BLaER1 (cell line): Measurements from ENCODE around the gene ZBTB16.

ENCODE experiments used
- H3K27ac ChIP-seq: shearing (Covaris generic); formaldehyde crosslinking; 2 replicates; pipeline ENCODE4 v1.8.1; 2022
- H3K27me3 ChIP-seq: shearing (Covaris generic); formaldehyde crosslinking; 2 replicates; pipeline ENCODE4 v1.8.1; 2022
- H3K36me3 ChIP-seq: shearing (Covaris generic); formaldehyde crosslinking; 2 replicates; pipeline ENCODE4 v1.8.1; 2022
- H3K4me1 ChIP-seq: shearing (Covaris generic); formaldehyde crosslinking; 2 replicates; pipeline ENCODE4 v1.8.1; 2022
- H3K4me2 ChIP-seq: shearing (Covaris generic); formaldehyde crosslinking; 2 replicates; pipeline ENCODE4 v1.8.1; 2022
- H3K4me3 ChIP-seq: shearing (Covaris generic); formaldehyde crosslinking; 2 replicates; pipeline ENCODE4 v1.8.1; 2022
- H3K9ac ChIP-seq: shearing (Covaris generic); formaldehyde crosslinking; 2 replicates; pipeline ENCODE4 v1.8.1; 2022
- H3K9me3 ChIP-seq: shearing (Covaris generic); formaldehyde crosslinking; 2 replicates; pipeline ENCODE4 v1.8.1; 2022
- H4K20me1 ChIP-seq: shearing (Covaris generic); formaldehyde crosslinking; 2 replicates; pipeline ENCODE4 v1.8.1; 2022
- Cebpa-rat ChIP-seq: shearing (Covaris generic); IDR thresholded peaks from 2 replicates; pipeline ENCODE4 v1.8.1; 2022

The ZBTB16 gene

DNA sequence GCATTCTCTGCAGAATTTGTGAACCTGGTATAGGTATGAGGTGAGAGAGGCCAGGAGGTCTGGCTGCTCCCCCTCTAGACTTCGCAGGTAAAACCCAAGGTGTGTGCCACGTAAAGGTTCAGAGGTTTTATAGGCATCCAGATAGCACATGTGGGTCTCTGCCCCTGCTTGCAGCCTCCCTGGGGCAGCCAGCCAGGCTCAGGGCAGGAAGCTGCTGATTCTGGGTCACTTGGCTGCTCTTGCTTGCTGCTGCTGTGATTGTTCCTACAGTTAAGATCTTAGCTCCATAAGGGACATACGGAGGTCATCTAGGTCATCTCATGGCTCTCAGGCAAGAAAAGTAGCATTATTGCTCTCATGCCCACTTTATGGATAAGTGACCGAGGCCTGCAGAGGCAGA, 30.2 kb downstream of the ZBTB16 start:
- no peaks in the 10 kb centered on the region for H3K27me3 ChIP-seq
- no peak overlapping the region for H3K4me2 ChIP-seq
- TF ChIP-seq Cebpa-rat: no peak
- H3K27ac ChIP-seq: no peak overlapping the region
- no peaks in the 10 kb centered on the region for H3K9me3 ChIP-seq
- H3K4me1 ChIP-seq: peaks cover 15% of the 10 kb centered on the region
- no peak overlapping the region for H3K4me3 ChIP-seq
- H3K9ac ChIP-seq: no peak overlapping the region
- no peaks in the 10 kb centered on the region for H3K36me3 ChIP-seq
- H4K20me1 ChIP-seq: no peaks in the 10 kb centered on the region

DNA sequence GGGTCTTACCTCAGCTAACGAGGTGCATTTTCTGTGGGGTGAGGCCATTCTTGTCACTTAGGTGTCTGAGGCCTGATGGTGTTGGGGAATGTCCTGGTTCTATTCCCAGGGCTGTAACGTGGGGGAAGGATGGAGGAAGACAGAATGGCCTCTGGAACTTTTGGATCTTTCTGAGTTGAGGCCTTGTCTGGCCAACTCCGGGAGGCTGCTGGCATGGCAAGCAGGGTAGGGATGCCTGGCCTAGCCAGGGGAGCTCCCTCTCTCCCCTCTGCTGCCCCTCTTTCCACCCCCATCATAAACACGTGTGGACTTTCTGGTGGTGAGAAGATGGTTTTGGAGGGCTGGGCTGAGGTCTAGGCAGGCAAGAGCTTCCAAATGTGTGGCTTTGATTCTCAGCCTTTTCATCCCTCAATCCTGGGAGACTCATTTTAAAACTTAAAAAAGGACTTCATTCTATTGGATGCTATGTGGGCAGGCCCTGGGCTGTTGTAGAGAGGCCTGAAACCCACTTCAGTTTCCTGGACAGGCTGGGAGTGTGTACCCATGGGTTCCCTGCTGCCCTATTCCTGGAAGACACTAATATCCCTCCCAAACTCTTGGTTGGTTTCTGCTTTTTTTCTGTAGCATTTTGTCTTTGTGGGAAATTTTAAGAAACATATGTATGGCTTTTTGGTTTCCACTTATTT, 30.9 kb downstream of the ZBTB16 start:
- no peak for TF ChIP-seq Cebpa-rat
- Histone ChIP-seq H3K27ac (no peak overlapping the region), H3K9ac (no peak overlapping the region), H3K4me2 (no peak overlapping the region), H3K4me1 (peaks cover 15% of the 10 kb centered on the region), H3K27me3 (no peaks in the 10 kb centered on the region), H3K9me3 (no peaks in the 10 kb centered on the region), H3K36me3 (no peaks in the 10 kb centered on the region), H3K4me3 (no peak overlapping the region), H4K20me1 (no peaks in the 10 kb centered on the region)

DNA sequence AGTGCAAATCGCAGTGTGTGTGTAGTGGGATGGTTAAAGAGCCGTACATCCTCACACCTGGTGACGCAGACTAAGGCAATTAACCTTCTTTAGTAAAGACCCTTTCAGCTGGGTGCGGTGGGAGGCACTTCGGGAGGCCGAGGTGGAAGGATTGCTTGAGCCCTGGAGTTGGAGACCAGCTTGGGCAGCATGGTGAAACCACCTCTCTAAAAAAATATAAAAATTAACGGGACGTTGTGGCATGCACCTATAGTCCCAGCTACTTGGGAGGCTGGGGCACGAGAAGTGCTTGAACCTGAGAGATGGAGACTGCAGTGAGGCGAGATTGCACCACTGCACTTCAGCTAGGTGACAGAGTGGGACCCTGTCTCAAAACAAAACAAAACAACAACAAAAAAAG, 31.5 kb downstream of the ZBTB16 start:
- H3K4me3 ChIP-seq: no peak overlapping the region
- no peaks in the 10 kb centered on the region for H3K9me3 ChIP-seq
- H3K4me1 ChIP-seq: peaks cover 15% of the 10 kb centered on the region
- no peaks in the 10 kb centered on the region for H4K20me1 ChIP-seq
- H3K36me3 ChIP-seq: no peaks in the 10 kb centered on the region
- TF ChIP-seq Cebpa-rat: no peak
- H3K27ac ChIP-seq: no peak overlapping the region
- no peaks in the 10 kb centered on the region for H3K27me3 ChIP-seq
- no peak overlapping the region for H3K9ac ChIP-seq
- H3K4me2 ChIP-seq: no peak overlapping the region

DNA sequence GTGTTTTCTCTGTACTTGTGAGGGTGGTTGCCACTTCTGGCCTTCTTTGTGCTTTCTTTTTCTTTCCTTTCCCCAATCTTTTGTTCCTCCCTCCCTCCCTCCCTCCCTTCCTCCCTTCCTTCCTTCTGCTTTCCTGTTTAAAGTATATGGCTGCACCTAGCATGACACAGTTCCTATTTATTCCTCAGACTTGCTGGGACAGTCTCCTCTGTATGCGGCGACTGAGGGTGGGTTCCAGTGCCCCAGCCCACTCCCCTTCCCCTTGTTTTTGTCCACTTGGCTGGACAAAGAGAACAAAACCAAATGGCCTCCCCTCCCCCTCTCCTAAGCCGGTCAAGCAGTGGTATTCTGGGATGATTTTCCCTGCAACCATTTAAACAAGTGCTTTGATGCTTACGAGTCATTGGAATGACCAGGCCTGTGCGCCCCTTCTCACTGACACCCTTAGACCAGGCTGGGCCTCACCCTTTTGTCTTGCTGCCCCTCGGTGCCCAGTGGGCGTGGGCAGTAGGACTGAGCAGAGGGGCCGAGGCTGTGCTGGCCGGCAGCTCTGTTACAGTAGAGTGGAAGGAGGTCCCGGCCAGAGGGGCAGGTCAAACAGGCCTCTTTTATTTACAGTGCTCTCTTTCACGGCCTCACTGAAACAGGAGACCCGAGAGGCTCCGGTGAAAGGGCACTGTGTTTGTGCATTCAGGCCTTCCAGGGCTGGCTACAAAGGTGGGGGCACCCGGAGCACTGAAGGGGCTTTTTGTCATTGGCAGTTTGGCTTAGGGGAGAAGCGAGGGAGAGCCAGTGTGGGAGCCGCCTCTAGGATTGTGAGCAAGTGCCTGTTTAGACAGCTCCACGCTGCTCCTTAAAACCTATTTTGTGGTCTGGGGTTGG, 32.2 kb downstream of the ZBTB16 start:
- no peak overlapping the region for H3K9ac ChIP-seq
- peaks cover 22% of the 10 kb centered on the region for H3K4me1 ChIP-seq
- H3K27ac ChIP-seq: no peak overlapping the region; the same call in 1 of the 2 replicates
- no peak for TF ChIP-seq Cebpa-rat
- no peaks in the 10 kb centered on the region for H3K36me3 ChIP-seq
- H3K9me3 ChIP-seq: no peaks in the 10 kb centered on the region
- H4K20me1 ChIP-seq: no peaks in the 10 kb centered on the region
- no peaks in the 10 kb centered on the region for H3K27me3 ChIP-seq
- H3K4me3 ChIP-seq: no peak overlapping the region
- peak overlapping the region; percentile 40; the same call in 1 of the 2 replicates for H3K4me2 ChIP-seq

DNA sequence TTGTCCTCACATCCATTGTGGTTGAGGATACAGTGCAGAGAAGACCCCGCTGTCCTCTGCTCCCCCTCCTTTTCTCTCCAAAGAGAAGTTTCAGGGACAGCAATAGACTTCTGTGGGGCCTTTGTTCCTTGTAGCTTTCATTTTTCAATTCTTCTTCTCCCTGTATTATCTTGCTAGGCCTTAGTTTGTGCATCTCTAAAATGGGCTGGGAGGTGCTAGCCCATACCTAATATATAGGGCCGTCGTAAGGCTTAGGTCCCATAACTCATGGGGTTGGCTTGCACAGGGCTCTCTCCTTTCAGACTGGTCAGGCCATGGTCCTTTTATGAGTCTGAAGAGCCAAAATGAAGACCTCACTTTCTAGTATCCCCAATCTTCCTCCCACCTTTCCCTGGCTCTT, 33.0 kb downstream of the ZBTB16 start:
- no peaks in the 10 kb centered on the region for H4K20me1 ChIP-seq
- no peak overlapping the region for H3K4me2 ChIP-seq
- TF ChIP-seq Cebpa-rat: no peak
- H3K27me3 ChIP-seq: no peaks in the 10 kb centered on the region
- no peak overlapping the region for H3K4me3 ChIP-seq
- H3K27ac ChIP-seq: no peak overlapping the region
- no peak overlapping the region for H3K9ac ChIP-seq
- no peaks in the 10 kb centered on the region for H3K9me3 ChIP-seq
- peaks cover 29% of the 10 kb centered on the region for H3K4me1 ChIP-seq
- no peaks in the 10 kb centered on the region for H3K36me3 ChIP-seq

DNA sequence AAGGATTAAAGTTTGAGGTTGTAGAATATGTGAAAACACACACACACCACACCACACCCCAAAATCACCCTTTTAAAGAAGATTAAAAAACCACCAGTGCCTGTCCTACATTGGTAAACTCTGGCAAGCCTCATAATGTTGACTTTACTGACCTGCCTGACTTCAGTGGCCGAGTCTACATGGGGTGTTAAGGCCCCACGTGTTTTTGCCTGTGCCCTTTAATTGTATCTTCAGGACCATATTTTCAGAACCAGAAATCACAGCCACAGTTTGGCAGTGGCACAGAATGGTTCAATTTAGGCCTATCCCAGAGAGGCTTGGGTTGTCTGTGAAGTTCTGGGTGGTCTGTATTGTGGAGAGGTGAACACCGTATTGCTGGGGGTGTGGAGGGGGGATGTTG, 33.4 kb downstream of the ZBTB16 start:
- H3K27ac ChIP-seq: no peak overlapping the region
- H3K4me1 ChIP-seq: peaks cover 34% of the 10 kb centered on the region
- no peaks in the 10 kb centered on the region for H3K9me3 ChIP-seq
- H3K4me3 ChIP-seq: no peak overlapping the region
- H4K20me1 ChIP-seq: no peaks in the 10 kb centered on the region
- no peaks in the 10 kb centered on the region for H3K36me3 ChIP-seq
- no peak overlapping the region for H3K9ac ChIP-seq
- H3K27me3 ChIP-seq: no peaks in the 10 kb centered on the region
- H3K4me2 ChIP-seq: no peak overlapping the region
- TF ChIP-seq Cebpa-rat: no peak

DNA sequence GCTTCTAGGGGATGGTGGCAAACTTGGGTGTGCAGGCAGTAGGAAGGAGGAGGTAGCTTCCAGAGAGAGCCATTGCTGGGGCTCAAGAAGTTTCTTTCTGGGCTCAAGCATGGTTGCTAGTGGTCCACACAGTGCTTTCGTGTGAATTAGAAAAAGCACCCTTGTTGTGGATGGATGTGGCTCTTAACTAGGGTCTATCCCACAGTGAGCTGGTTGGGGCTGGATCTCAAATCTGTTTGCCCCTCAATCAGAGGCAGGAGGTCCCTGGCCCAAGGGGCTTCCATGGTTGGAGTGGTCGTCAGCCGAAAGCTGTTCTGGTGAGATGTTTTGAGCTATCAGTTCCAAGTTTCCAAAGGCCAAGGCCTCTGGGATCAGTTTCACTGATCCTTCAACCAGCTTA, 35.0 kb downstream of the ZBTB16 start:
- Histone ChIP-seq H3K9me3 (no peaks in the 10 kb centered on the region), H3K27ac (no peak overlapping the region), H3K4me1 (peaks cover 37% of the 10 kb centered on the region), H3K4me2 (no peak overlapping the region), H3K4me3 (no peak overlapping the region), H3K36me3 (no peaks in the 10 kb centered on the region), H3K27me3 (no peaks in the 10 kb centered on the region), H3K9ac (no peak overlapping the region), H4K20me1 (no peaks in the 10 kb centered on the region)
- no peak for TF ChIP-seq Cebpa-rat

DNA sequence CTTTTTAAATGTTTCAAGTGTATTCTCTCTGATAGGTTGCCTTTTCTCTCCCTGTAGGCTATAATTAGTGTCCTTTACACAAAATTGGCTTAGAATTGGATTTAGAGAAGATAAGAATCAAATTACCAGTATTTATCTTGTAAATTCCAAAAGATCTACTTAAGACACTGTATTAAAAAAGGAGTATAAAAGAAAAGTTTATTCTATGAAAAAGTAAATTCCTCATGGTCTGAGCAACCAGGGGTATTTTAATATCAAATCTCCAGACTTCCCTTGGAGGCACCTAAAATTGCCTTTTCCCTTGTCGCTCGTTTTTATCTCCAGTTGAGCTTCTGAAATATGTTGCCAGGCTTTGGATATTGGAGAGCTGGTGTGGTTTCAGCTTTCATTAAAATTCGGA, 36.4 kb downstream of the ZBTB16 start:
- Histone ChIP-seq H3K9ac (no peak overlapping the region), H3K9me3 (no peaks in the 10 kb centered on the region), H3K4me1 (peaks cover 33% of the 10 kb centered on the region), H3K4me3 (no peak overlapping the region), H3K27me3 (no peaks in the 10 kb centered on the region), H3K4me2 (no peak overlapping the region), H4K20me1 (no peaks in the 10 kb centered on the region), H3K27ac (no peak overlapping the region), H3K36me3 (no peaks in the 10 kb centered on the region)
- no peak for TF ChIP-seq Cebpa-rat

DNA sequence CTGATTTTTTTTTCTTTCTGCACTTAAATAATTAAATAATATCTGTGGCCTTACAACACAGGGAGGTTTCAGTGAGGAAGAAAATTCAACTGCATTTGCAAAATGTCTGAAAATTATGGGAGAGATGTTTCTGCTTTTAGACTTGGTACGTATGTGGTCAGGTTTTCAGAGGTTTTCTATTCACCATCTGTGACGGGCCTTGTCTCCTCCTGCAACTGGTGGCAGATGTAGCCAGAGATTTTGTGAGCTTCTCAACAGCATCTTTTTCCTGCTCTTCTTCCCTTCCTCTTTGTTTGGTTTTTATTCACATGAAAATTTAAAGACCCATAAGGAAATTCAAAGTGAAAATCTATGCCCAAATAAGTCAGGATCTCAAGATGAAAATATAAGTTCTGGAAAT, 38.3 kb downstream of the ZBTB16 start:
- Histone ChIP-seq H4K20me1 (no peaks in the 10 kb centered on the region), H3K27ac (no peak overlapping the region), H3K4me1 (peaks cover 23% of the 10 kb centered on the region), H3K9me3 (no peaks in the 10 kb centered on the region), H3K4me3 (no peak overlapping the region), H3K36me3 (no peaks in the 10 kb centered on the region), H3K27me3 (no peaks in the 10 kb centered on the region), H3K4me2 (peak overlapping the region; percentile 29), H3K9ac (no peak overlapping the region)
- TF ChIP-seq Cebpa-rat: no peak

DNA sequence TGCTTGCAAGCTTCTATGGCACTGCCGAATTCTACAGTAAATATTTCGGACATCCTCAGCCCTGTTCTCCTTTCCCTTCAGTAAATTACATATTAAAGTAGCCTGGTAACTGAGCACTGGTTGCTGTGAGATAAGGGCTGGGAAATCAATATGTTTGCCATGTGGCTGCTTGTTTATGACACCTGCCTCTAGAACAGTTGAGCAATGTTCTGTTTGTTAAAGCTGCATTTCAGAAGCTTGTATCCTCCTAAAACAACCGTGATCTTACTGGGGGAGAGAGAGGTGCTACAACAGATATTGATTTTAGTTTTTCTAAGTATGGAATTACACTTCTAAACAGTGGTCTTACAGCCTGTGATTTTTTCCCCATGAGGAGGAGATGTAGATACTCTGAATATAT, 39.4 kb downstream of the ZBTB16 start:
- Histone ChIP-seq H3K4me1 (peaks cover 33% of the 10 kb centered on the region), H3K9me3 (no peaks in the 10 kb centered on the region), H3K27ac (no peak overlapping the region), H3K27me3 (no peaks in the 10 kb centered on the region), H4K20me1 (no peaks in the 10 kb centered on the region), H3K4me3 (no peak overlapping the region), H3K4me2 (no peak overlapping the region), H3K36me3 (no peaks in the 10 kb centered on the region), H3K9ac (no peak overlapping the region)
- TF ChIP-seq Cebpa-rat: no peak
